Thyroid gland (tissue), 4 donors: ENCODE measurements around the gene CTXND1. TPM values are rescaled to one million over a fixed set of nuclear protein-coding genes. Genes with fewer than 3 reads are reported as not detected.

Experiments used
- DNase-seq, 2 donors: peaks; one replicate each; pipeline ENCODE4 v3.0.0-alpha.2; 2019
- H3K27ac ChIP-seq, 3 donors: fragments of 200-600 bp; sonication (generic); 1 replicate in 2 of 3; 2 replicates in 1 of 3; pipeline ENCODE4 v1.5.1; 2016 to 2019; ENCODE audit warnings: mild to moderate bottlenecking in 1 of 3, moderate library complexity in 1 of 3
- H3K27me3 ChIP-seq: fragments of 200-600 bp; sonication (generic); one replicate; pipeline ENCODE4 v1.5.1; 2019
- H3K36me3 ChIP-seq, 2 donors: fragments of 200-600 bp; sonication (generic); one replicate each; pipeline ENCODE4 v1.5.1; 2016 to 2019
- H3K4me1 ChIP-seq, 2 donors: fragments of 200-600 bp; sonication (generic); one replicate each; pipeline ENCODE4 v1.5.1; 2017 to 2019
- H3K4me3 ChIP-seq, 3 donors: fragments of 200-600 bp; sonication (generic); replicated peaks in 1 of 3; 1 replicate in 2 of 3; 2 replicates in 1 of 3; pipeline ENCODE4 v1.5.1; 2016; ENCODE audit warnings: mild to moderate bottlenecking in 1 of 3
- H3K9me3 ChIP-seq: fragments of 200-600 bp; sonication (generic); one replicate; pipeline ENCODE4 v1.5.1; 2017
- CTCF ChIP-seq, 6 experiments: fragments of 200-600 bp in 3 of 6; fragments of 450-650 bp in 3 of 6; sonication (generic) in 3 of 6; IDR thresholded peaks; one replicate each; pipeline ENCODE4 v1.5.1; 2016 to 2019; ENCODE audit warnings: antibody characterized with exemption in 6 of 6, mild to moderate bottlenecking in 2 of 6, inconsistent platforms in 1 of 6, moderate library complexity in 1 of 6
- POLR2A ChIP-seq, 2 donors: fragments of 450-650 bp; IDR thresholded peaks; one replicate each; pipeline ENCODE4 v1.6.1; 2017; ENCODE audit warnings: antibody characterized with exemption in 2 of 2, mild to moderate bottlenecking in 2 of 2, moderate library complexity in 1 of 2
- WGBS, 2 donors: methylation state at CpG; one replicate each; pipeline ENCODE4 v1.1.5; 2017; 5-methylcytosine and 5-hydroxymethylcytosine counted together
- intact Hi-C: fragments of 100-400 bp; cut with DNase I; formaldehyde crosslinking; loops from one replicate; pipeline ENCODE4 v1.15.1; 2023
- total RNA-seq, 4 donors: library from RNA; depleted of rRNA; stranded (reverse); fragments of >200 nt; gene quantifications; one replicate each; pipeline ENCODE4 v1.2.3, GENCODE V29; 2016

CTXND1 gene
- total RNA-seq, 4 donors from 2014 or later = 0.13 to 0.27 (median 0.24) TPM; not detected in 1

GRCh38 chr15:80167936-80168335 lies 84.1 kb downstream of the CTXND1 start:
- no peaks in the 10 kb centered on the region for H3K4me1 ChIP-seq
- no peak overlapping the region for H3K4me3 ChIP-seq
- H3K27me3 ChIP-seq = no peaks in the 10 kb centered on the region
- no peak for DNase-seq
- TF ChIP-seq CTCF (IDR thresholded peaks at IDR 0.05) (no peak), POLR2A (IDR thresholded peaks at IDR 0.05) (no peak)
- 90 to 96% methylated on average over 8 of the region's 8 CpGs for WGBS, 2 donors
- no peak overlapping the region for H3K27ac ChIP-seq
- H3K36me3 ChIP-seq = peaks cover 0 to 4% of the 10 kb centered on the region in 2 donors
- intact Hi-C loops = no loop called here
- H3K9me3 ChIP-seq = no peaks in the 10 kb centered on the region

- DNase-seq = no peak
- H3K4me3 ChIP-seq = no peak overlapping the region
- intact Hi-C loops = no loop called here
- peaks cover 7 to 21% of the 10 kb centered on the region in 2 donors for H3K4me1 ChIP-seq
- H3K9me3 ChIP-seq = no peaks in the 10 kb centered on the region
- peaks cover 0 to 9% of the 10 kb centered on the region in 2 donors for H3K36me3 ChIP-seq
- 90 to 98% methylated on average over 1 of the region's 1 CpG for WGBS, 2 donors
- H3K27ac ChIP-seq = no peak overlapping the region
- no peak for TF ChIP-seq CTCF (IDR thresholded peaks at IDR 0.05)
- TF ChIP-seq POLR2A (IDR thresholded peaks at IDR 0.05) = no peak
- H3K27me3 ChIP-seq = no peaks in the 10 kb centered on the region
Observed at GRCh38 chr15:80163897-80164296, 88.1 kb downstream of the CTXND1 start.

- no peak for DNase-seq
- H3K4me1 ChIP-seq = peaks cover 7 to 21% of the 10 kb centered on the region in 2 donors
- no peak overlapping the region for H3K27ac ChIP-seq
- intact Hi-C loops = no loop called here
- H3K27me3 ChIP-seq = no peaks in the 10 kb centered on the region
- no peak overlapping the region for H3K4me3 ChIP-seq
- peaks cover 0 to 9% of the 10 kb centered on the region in 2 donors for H3K36me3 ChIP-seq
- H3K9me3 ChIP-seq = no peaks in the 10 kb centered on the region
- TF ChIP-seq CTCF (IDR thresholded peaks at IDR 0.05) = no peak
- TF ChIP-seq POLR2A (IDR thresholded peaks at IDR 0.05) = no peak
- WGBS, 2 donors = 97 to 99% methylated on average over 5 of the region's 5 CpGs
Observed at GRCh38 chr15:80163217-80163616, 88.8 kb downstream of the CTXND1 start.

- peaks cover 0 to 9% of the 10 kb centered on the region in 2 donors for H3K36me3 ChIP-seq
- H3K27ac ChIP-seq = no peak overlapping the region
- peaks cover 7 to 21% of the 10 kb centered on the region in 2 donors for H3K4me1 ChIP-seq
- no peak overlapping the region for H3K4me3 ChIP-seq
- intact Hi-C loops = no loop called here
- DNase-seq = no peak
- H3K9me3 ChIP-seq = no peaks in the 10 kb centered on the region
- H3K27me3 ChIP-seq = no peaks in the 10 kb centered on the region
- no peak for TF ChIP-seq POLR2A (IDR thresholded peaks at IDR 0.05)
- no peak for TF ChIP-seq CTCF (IDR thresholded peaks at IDR 0.05)
- WGBS, 2 donors = 81 to 92% methylated on average over 6 of the region's 6 CpGs
Observed at GRCh38 chr15:80162059-80162554, 89.9 kb downstream of the CTXND1 start.

GRCh38 chr15:80161468-80162016 lies 90.5 kb downstream of the CTXND1 start:
- no peaks in the 10 kb centered on the region for H3K9me3 ChIP-seq
- DNase-seq = no peak
- H3K4me1 ChIP-seq = peaks cover 7 to 21% of the 10 kb centered on the region in 2 donors
- H3K27me3 ChIP-seq = no peaks in the 10 kb centered on the region
- 93 to 94% methylated on average over 6 of the region's 6 CpGs for WGBS, 2 donors
- intact Hi-C loops = no loop called here
- H3K36me3 ChIP-seq = peaks cover 0 to 9% of the 10 kb centered on the region in 2 donors
- H3K4me3 ChIP-seq = no peak overlapping the region
- H3K27ac ChIP-seq = no peak overlapping the region
- TF ChIP-seq POLR2A (IDR thresholded peaks at IDR 0.05) (no peak), CTCF (IDR thresholded peaks at IDR 0.05) (no peak)
